Sigmoid colon (tissue), 7 donors: ENCODE measurements around the gene ZYG11B. TPM values are rescaled to one million over a fixed set of nuclear protein-coding genes. Genes with fewer than 3 reads are reported as not detected.
"Not testable (repeated sequence)": the region's sequence is repeated elsewhere in the genome, so short reads cannot be mapped to it uniquely, and the experiment has no call there.

ENCODE experiments used
- DNase-seq: peaks from one replicate; pipeline ENCODE4 v3.0.0-alpha.2; 2019
- H3K27ac ChIP-seq, 4 donors: fragments of 200-600 bp; sonication (generic); one replicate each; pipeline ENCODE4 v1.5.1; 2016 to 2019; ENCODE audit warnings: mild to moderate bottlenecking in 1 of 4
- H3K27me3 ChIP-seq, 3 donors: fragments of 200-600 bp; sonication (generic); one replicate each; pipeline ENCODE4 v1.5.1; 2019; ENCODE audit warnings: mild to moderate bottlenecking in 1 of 3
- H3K36me3 ChIP-seq, 4 donors: fragments of 200-600 bp; sonication (generic); one replicate each; pipeline ENCODE4 v1.5.1; 2016 to 2019
- H3K4me1 ChIP-seq, 4 donors: fragments of 200-600 bp; sonication (generic); one replicate each; pipeline ENCODE4 v1.5.1; 2017 to 2019
- H3K4me3 ChIP-seq, 4 donors: fragments of 200-600 bp; sonication (generic); one replicate each; pipeline ENCODE4 v1.5.1; 2017 to 2019; ENCODE audit warnings: mild to moderate bottlenecking in 2 of 4, moderate library complexity in 1 of 4
- H3K9me3 ChIP-seq, 4 donors: fragments of 200-600 bp in 3 of 4; sonication (generic) in 3 of 4; one replicate each; pipeline versions ENCODE4 v1.5.1 to v1.6.1; 2013 to 2019
- EP300 ChIP-seq, 4 donors: sonication (generic); formaldehyde crosslinking; IDR thresholded peaks; one replicate each; pipeline ENCODE4 v1.6.1; 2017; ENCODE audit warnings: antibody characterized with exemption in 4 of 4
- POLR2A ChIP-seq, 2 donors: fragments of 450-650 bp; IDR thresholded peaks; one replicate each; pipeline ENCODE4 v1.6.1; 2016; ENCODE audit warnings: antibody characterized with exemption in 2 of 2, mild to moderate bottlenecking in 2 of 2, moderate library complexity in 2 of 2
- POLR2AphosphoS5 ChIP-seq, 4 donors: sonication (generic); formaldehyde crosslinking; IDR thresholded peaks; one replicate each; pipeline ENCODE4 v1.6.1; 2017; ENCODE audit warnings: antibody characterized with exemption in 4 of 4
- whole genome bisulfite sequencing, 2 donors: extraction: QIAGEN DNeasy Blood & Tissue Kit; methylation state at CpG; one replicate each; pipeline ENCODE4 v1.1.7; 2013; 5-methylcytosine and 5-hydroxymethylcytosine counted together
- intact Hi-C: fragments of 100-400 bp; cut with DNase I; formaldehyde crosslinking; loops from one replicate; pipeline ENCODE4 v1.15.1; 2023
- polyA plus RNA-seq, 3 donors: library from polyadenylated mRNA; stranded (reverse); fragments of 200-250 nt; gene quantifications; one replicate each; pipeline ENCODE4 v1.2.3, GENCODE V29; 2013
- total RNA-seq, 4 donors: library from RNA; depleted of rRNA; stranded (reverse); fragments of >200 nt; gene quantifications; one replicate each; pipeline ENCODE4 v1.1.0, GENCODE V29; 2016
- TF ChIP-seq, protein P1 (sequence below), 4 experiments: fragments of 450-650 bp in 3 of 4; fragments of 200-600 bp in 1 of 4; IDR thresholded peaks; one replicate each; pipeline ENCODE4 v1.5.1; 2016 to 2019; ENCODE audit warnings: antibody characterized with exemption in 4 of 4, mild to moderate bottlenecking in 3 of 4, moderate library complexity in 2 of 4
- donor health status: healthy with polysubstance abuse.
- donor health status: Bipolar disorder and iron deficiency.
- donor health status: healthy.

Gene ZYG11B
- total and polyA plus RNA-seq, 7 donors, result 4.2 to 78.1 (median 55.0) TPM

GRCh38 chr1:52680353-52680752, 45.9 kb upstream of the ZYG11B start:
- Histone ChIP-seq H3K27ac (no peak overlapping the region), H3K4me1 (no peaks in the 10 kb centered on the region), H3K4me3 (no peak overlapping the region), H3K27me3 (no peaks in the 10 kb centered on the region), H3K9me3 (no peaks in the 10 kb centered on the region), H3K36me3 (no peaks in the 10 kb centered on the region)
- TF ChIP-seq POLR2A (IDR thresholded peaks at IDR 0.05) (no peak), EP300 (IDR thresholded peaks at IDR 0.05) (no peak), POLR2AphosphoS5 (IDR thresholded peaks at IDR 0.05) (no peak)
- intact Hi-C loops, result no loop called here
- no peak for DNase-seq
- 89 to 93% methylated on average over 3 of the region's 3 CpGs for WGBS, 2 donors

DNA sequence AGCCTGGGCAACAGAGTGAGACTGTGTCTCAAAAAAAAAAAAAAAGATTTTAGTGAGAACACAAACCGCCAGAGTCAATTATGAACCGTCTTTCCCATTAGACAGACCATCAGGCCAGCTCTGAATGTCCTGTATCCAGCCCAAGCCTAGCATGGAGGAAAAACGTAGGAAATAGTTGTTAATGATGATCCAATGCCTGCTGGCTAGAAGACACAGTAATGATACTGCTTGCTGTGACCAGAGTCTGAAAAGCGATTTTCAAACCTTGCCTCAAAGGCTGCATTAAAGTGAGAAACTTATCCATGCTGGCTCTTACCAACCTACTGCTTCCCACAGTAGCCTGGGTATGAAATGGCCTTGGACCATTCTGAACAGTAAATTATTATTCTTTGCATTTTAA, 45.1 kb upstream of the ZYG11B start:
- Histone ChIP-seq H3K4me3 (no peak overlapping the region), H3K27me3 (no peaks in the 10 kb centered on the region), H3K27ac (no peak overlapping the region), H3K9me3 (no peaks in the 10 kb centered on the region), H3K36me3 (no peaks in the 10 kb centered on the region), H3K4me1 (no peaks in the 10 kb centered on the region)
- DNase-seq, result no peak
- WGBS, 2 donors, result 91 to 95% methylated on average over 4 of the region's 4 CpGs
- no peak for TF ChIP-seq EP300 (IDR thresholded peaks at IDR 0.05)
- no peak for TF ChIP-seq POLR2A (IDR thresholded peaks at IDR 0.05)
- TF ChIP-seq POLR2AphosphoS5 (IDR thresholded peaks at IDR 0.05), result no peak
- TF ChIP-seq, protein P1, sequence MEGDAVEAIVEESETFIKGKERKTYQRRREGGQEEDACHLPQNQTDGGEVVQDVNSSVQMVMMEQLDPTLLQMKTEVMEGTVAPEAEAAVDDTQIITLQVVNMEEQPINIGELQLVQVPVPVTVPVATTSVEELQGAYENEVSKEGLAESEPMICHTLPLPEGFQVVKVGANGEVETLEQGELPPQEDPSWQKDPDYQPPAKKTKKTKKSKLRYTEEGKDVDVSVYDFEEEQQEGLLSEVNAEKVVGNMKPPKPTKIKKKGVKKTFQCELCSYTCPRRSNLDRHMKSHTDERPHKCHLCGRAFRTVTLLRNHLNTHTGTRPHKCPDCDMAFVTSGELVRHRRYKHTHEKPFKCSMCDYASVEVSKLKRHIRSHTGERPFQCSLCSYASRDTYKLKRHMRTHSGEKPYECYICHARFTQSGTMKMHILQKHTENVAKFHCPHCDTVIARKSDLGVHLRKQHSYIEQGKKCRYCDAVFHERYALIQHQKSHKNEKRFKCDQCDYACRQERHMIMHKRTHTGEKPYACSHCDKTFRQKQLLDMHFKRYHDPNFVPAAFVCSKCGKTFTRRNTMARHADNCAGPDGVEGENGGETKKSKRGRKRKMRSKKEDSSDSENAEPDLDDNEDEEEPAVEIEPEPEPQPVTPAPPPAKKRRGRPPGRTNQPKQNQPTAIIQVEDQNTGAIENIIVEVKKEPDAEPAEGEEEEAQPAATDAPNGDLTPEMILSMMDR (IDR thresholded peaks at IDR 0.05), result no peak
- intact Hi-C loops, result no loop called here

- Histone ChIP-seq H3K9me3 (no peaks in the 10 kb centered on the region), H3K27ac (no peak overlapping the region), H3K36me3 (peaks cover 0 to 21% (median 12%) of the 10 kb centered on the region in 4 donors), H3K4me3 (no peak overlapping the region), H3K4me1 (no peaks in the 10 kb centered on the region), H3K27me3 (no peaks in the 10 kb centered on the region)
- no peak for TF ChIP-seq POLR2A (IDR thresholded peaks at IDR 0.05)
- 92 to 94% methylated on average over 4 of the region's 4 CpGs for WGBS, 2 donors
- intact Hi-C loops, result no loop called here
- no peak for DNase-seq
Measured at GRCh38 chr1:52683367-52683940, 42.8 kb upstream of the ZYG11B start.

- Histone ChIP-seq H3K27ac (no peak overlapping the region), H3K4me3 (no peak overlapping the region), H3K36me3 (peaks cover 0 to 27% (median 13%) of the 10 kb centered on the region in 4 donors), H3K9me3 (no peaks in the 10 kb centered on the region), H3K4me1 (no peaks in the 10 kb centered on the region), H3K27me3 (no peaks in the 10 kb centered on the region)
- no peak for TF ChIP-seq POLR2AphosphoS5 (IDR thresholded peaks at IDR 0.05)
- TF ChIP-seq, protein P1 (IDR thresholded peaks at IDR 0.05), result no peak
- no peak for TF ChIP-seq POLR2A (IDR thresholded peaks at IDR 0.05)
- TF ChIP-seq EP300 (IDR thresholded peaks at IDR 0.05), result no peak
- intact Hi-C loops, result no loop called here
- WGBS, 2 donors, result 88 to 92% methylated on average over 1 of the region's 1 CpG
- no peak for DNase-seq
Measured at GRCh38 chr1:52684545-52684944, 41.7 kb upstream of the ZYG11B start.

DNA sequence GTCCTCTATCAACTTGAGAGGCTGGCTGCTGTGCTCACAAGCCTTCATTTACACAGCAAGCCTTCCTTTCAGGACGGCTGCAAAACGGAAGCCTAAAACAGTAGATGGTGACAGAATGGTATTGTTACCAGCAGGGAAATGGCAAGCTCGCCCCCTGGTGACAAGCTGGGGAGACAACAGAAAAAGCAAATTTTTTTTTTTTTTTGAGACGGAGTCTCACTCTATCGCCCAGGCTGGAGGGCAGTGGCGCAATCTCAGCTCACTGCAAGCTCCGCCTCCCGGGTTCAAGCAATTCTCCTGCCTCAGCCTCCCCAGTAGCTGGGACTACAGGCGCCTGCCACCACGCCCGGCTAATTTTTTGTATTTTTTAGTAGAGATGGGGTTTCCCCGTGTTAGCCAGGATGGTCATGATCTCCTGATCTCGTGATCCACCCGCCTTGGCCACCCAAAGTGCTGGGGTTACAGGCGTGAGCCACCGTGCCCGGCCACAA, 39.9 kb upstream of the ZYG11B start:
- intact Hi-C loops, H3K4me3 ChIP-seq, H3K27ac ChIP-seq, H3K27me3 ChIP-seq, H3K9me3 ChIP-seq, H3K4me1 ChIP-seq: not testable (repeated sequence)
- WGBS, 2 donors, result 55 to 56% methylated on average over 17 of the region's 17 CpGs
- TF ChIP-seq, protein P1 (IDR thresholded peaks at IDR 0.05), result peak; percentile 46 to 78 (median 66)
- DNase-seq, result peak; percentile 81
- peaks cover 0 to 45% (median 18%) of the 10 kb centered on the region in 4 donors for H3K36me3 ChIP-seq

DNA sequence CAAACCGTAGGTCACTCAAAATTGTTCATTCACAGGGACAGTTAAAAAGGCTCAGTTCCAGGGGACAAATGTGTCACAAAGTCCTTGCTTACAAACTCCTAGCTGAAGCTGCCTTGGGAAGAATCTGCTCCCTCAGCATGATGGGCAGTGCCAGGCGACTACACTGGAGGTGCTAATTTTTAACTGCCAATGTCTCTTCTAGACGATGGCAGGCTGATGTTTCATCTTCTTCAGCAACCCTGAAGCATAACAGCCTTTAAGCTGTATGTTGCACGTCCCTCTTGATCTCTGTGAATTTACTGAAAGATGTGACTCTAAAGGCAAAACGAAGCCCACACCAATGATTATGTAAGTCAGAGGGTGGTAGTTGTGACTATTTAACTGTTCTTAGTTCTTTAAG, 39.4 kb upstream of the ZYG11B start:
- intact Hi-C loops, result no loop called here
- TF ChIP-seq POLR2AphosphoS5 (IDR thresholded peaks at IDR 0.05) (no peak), EP300 (IDR thresholded peaks at IDR 0.05) (no peak), POLR2A (IDR thresholded peaks at IDR 0.05) (no peak)
- TF ChIP-seq, protein P1 (IDR thresholded peaks at IDR 0.05), result no peak
- whole genome bisulfite sequencing, 2 donors, result 95% methylated on average over 5 of the region's 5 CpGs
- Histone ChIP-seq H3K27me3 (no peaks in the 10 kb centered on the region), H3K4me1 (no peaks in the 10 kb centered on the region), H3K9me3 (no peaks in the 10 kb centered on the region), H3K27ac (no peak overlapping the region), H3K4me3 (no peak overlapping the region), H3K36me3 (peaks cover 4 to 50% (median 20%) of the 10 kb centered on the region in 4 donors)
- DNase-seq, result no peak
